ENCODE data around the gene SLMAP.

SLMAP gene

DNA sequence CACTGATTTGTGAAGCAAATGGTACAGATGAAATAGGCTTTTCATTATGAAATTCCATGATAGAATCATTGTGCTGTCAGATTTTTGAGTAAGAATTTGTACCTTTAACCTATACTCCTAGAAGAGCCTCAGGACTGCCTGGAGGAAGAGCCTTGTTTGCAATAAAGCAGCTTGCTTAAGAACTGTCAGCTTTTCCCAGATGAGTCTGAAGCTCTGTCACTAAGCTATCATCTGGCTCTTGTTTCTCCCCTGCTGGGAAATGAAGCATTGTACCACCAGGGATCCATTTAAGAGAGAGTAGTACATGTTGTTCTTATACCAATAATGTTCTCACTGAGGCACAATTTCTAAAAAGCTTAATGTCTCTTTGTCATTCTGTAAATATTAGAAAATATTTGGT lies 167.0 kb downstream of the SLMAP start:
- Histone ChIP-seq H3K9me3 (ENCODE audit: low read depth, low read length) (no peaks in the 10 kb centered on the region), H3K36me3 (ENCODE audit: insufficient read depth, low read length) (no peaks in the 10 kb centered on the region), H3K27ac (no peak overlapping the region), H3K4me3 (no peak overlapping the region), H3K9ac (ENCODE audit: insufficient read length) (no peak overlapping the region)
- no peak for TF ChIP-seq FOXP2 (optimal IDR thresholded peaks at IDR 0.05; ENCODE audit: control extremely low read depth, extremely low read length, insufficient read depth)
- no peak for TF ChIP-seq POLR2AphosphoS5 (IDR thresholded peaks at IDR 0.05; ENCODE audit: borderline replicate concordance, low read depth, low read length)
- no peak for TF ChIP-seq EZH2 (IDR thresholded peaks at IDR 0.05)
- DNase-seq (ENCODE audit: low read depth, low spot score): no peak

DNA sequence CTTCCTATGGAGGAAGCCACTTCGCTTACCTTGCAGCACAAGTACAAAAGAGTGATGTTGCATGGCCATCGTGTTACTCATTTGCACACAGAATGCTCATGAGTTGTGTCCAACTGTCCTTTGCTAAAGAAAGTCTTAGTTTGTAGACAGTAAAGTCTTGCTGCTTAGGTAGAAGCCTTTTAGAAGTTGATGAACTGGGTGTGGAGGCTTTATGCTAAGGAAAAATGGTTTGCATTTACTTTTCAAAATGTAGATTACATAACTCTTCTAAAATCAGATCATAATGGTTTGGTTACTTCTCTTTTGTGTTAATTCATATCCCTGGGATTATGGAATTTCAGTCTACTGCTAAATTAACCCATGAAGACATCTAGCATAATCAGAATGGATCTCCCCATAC lies 167.6 kb downstream of the SLMAP start:
- no peak overlapping the region for H3K4me3 ChIP-seq
- DNase-seq (ENCODE audit: low read depth, low spot score): no peak
- no peak overlapping the region for H3K9ac ChIP-seq (ENCODE audit: insufficient read length)
- no peaks in the 10 kb centered on the region for H3K36me3 ChIP-seq (ENCODE audit: insufficient read depth, low read length)
- TF ChIP-seq FOXP2 (optimal IDR thresholded peaks at IDR 0.05; ENCODE audit: control extremely low read depth, extremely low read length, insufficient read depth): no peak
- TF ChIP-seq POLR2AphosphoS5 (IDR thresholded peaks at IDR 0.05; ENCODE audit: borderline replicate concordance, low read depth, low read length): no peak
- TF ChIP-seq EZH2 (IDR thresholded peaks at IDR 0.05): no peak
- no peak overlapping the region for H3K27ac ChIP-seq
- H3K9me3 ChIP-seq (ENCODE audit: low read depth, low read length): no peaks in the 10 kb centered on the region

DNA sequence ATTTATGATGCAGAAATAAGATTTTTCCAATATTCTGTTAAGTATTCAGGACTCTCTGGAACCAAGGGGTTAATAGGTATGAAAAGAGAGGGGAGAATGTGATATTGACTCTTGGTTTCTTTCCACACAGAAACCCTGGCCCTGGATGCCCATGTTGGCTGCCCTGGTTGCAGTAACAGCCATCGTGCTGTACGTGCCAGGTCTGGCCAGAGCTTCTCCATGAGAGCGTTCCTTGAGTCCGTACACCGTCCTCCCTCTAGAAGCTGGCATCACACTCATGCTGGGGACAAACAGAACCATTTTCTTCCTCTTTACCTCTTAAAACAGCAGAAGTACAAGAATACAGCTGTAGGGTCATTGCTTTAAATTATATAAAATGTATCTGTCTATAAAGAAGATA lies 171.1 kb downstream of the SLMAP start:
- DNase-seq (ENCODE audit: low read depth, low spot score): no peak
- no peaks in the 10 kb centered on the region for H3K36me3 ChIP-seq (ENCODE audit: insufficient read depth, low read length)
- H3K4me3 ChIP-seq: no peak overlapping the region
- TF ChIP-seq FOXP2 (optimal IDR thresholded peaks at IDR 0.05; ENCODE audit: control extremely low read depth, extremely low read length, insufficient read depth): no peak
- no peak for TF ChIP-seq EZH2 (IDR thresholded peaks at IDR 0.05)
- TF ChIP-seq POLR2AphosphoS5 (IDR thresholded peaks at IDR 0.05; ENCODE audit: borderline replicate concordance, low read depth, low read length): no peak
- H3K9ac ChIP-seq (ENCODE audit: insufficient read length): no peak overlapping the region
- H3K27ac ChIP-seq: no peak overlapping the region
- H3K9me3 ChIP-seq (ENCODE audit: low read depth, low read length): no peaks in the 10 kb centered on the region

DNA sequence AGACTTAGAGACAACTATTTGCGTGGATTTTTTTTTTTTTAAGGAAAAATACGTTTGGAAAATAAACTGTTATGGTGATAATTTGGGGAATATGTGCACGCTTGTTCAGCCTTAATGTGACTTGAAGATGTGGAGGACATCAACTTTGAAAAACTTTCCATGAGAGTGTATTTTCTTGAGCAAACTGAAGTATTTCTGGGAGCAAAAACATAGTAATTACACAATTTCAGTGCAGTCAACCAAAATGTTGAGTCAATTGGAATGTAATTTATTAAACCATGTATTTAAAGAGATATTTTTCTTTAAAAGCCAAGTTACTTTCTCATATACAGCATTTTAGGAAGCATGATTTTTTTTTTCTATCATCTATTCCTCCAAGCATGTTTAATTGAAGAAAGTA lies 171.8 kb downstream of the SLMAP start:
- DNase-seq (ENCODE audit: low read depth, low spot score): no peak
- Histone ChIP-seq H3K9me3 (ENCODE audit: low read depth, low read length) (no peaks in the 10 kb centered on the region), H3K9ac (ENCODE audit: insufficient read length) (no peak overlapping the region), H3K36me3 (ENCODE audit: insufficient read depth, low read length) (no peaks in the 10 kb centered on the region), H3K27ac (no peak overlapping the region), H3K4me3 (no peak overlapping the region)
- TF ChIP-seq EZH2 (IDR thresholded peaks at IDR 0.05) (no peak), FOXP2 (optimal IDR thresholded peaks at IDR 0.05; ENCODE audit: control extremely low read depth, extremely low read length, insufficient read depth) (no peak), POLR2AphosphoS5 (IDR thresholded peaks at IDR 0.05; ENCODE audit: borderline replicate concordance, low read depth, low read length) (no peak)

DNA sequence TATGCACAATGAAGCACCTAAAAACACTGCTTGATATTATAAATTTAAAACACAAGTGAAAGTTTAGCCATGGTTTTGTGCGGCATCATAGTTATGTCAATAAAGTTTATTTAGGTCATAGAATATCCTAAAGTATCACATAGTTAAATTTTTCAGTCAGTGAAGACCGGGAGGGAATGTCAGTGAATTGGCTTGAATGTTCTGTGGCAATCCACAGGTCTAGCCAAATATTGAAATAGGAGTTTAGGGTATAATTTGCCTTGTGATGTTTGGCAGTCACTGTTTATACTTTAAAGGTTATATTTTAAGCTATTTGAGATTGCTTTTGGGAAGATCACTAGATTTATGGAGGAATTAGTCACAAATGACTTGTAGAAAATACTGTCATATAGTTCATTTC lies 172.4 kb downstream of the SLMAP start:
- no peak for DNase-seq (ENCODE audit: low read depth, low spot score)
- Histone ChIP-seq H3K27ac (no peak overlapping the region), H3K4me3 (no peak overlapping the region), H3K9me3 (ENCODE audit: low read depth, low read length) (no peaks in the 10 kb centered on the region), H3K9ac (ENCODE audit: insufficient read length) (no peak overlapping the region), H3K36me3 (ENCODE audit: insufficient read depth, low read length) (no peaks in the 10 kb centered on the region)
- no peak for TF ChIP-seq FOXP2 (optimal IDR thresholded peaks at IDR 0.05; ENCODE audit: control extremely low read depth, extremely low read length, insufficient read depth)
- TF ChIP-seq POLR2AphosphoS5 (IDR thresholded peaks at IDR 0.05; ENCODE audit: borderline replicate concordance, low read depth, low read length): no peak
- no peak for TF ChIP-seq EZH2 (IDR thresholded peaks at IDR 0.05)

DNA sequence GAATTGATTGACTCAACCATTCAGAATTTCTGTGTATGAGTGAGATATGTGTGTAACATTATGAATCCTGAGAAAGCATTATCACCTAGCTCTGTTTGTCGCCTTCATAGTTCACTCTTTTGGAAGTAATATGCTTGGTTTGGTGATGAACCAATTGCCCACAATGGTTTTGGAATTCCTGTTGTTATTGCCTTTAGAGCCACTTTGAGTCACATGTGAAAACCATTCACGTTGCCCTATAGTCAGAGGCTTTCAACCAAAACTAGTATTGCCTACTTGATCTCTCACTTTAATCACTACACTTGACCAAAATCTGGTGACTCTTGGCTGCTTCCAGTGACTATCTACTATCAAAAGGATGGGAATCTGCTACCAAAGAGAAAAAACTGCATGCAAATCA lies 173.9 kb downstream of the SLMAP start:
- no peaks in the 10 kb centered on the region for H3K9me3 ChIP-seq (ENCODE audit: low read depth, low read length)
- H3K36me3 ChIP-seq (ENCODE audit: insufficient read depth, low read length): no peaks in the 10 kb centered on the region
- no peak for TF ChIP-seq EZH2 (IDR thresholded peaks at IDR 0.05)
- TF ChIP-seq POLR2AphosphoS5 (IDR thresholded peaks at IDR 0.05; ENCODE audit: borderline replicate concordance, low read depth, low read length): no peak
- TF ChIP-seq FOXP2 (optimal IDR thresholded peaks at IDR 0.05; ENCODE audit: control extremely low read depth, extremely low read length, insufficient read depth): no peak
- DNase-seq (ENCODE audit: low read depth, low spot score): no peak
- H3K4me3 ChIP-seq: no peak overlapping the region
- no peak overlapping the region for H3K9ac ChIP-seq (ENCODE audit: insufficient read length)
- no peak overlapping the region for H3K27ac ChIP-seq

DNA sequence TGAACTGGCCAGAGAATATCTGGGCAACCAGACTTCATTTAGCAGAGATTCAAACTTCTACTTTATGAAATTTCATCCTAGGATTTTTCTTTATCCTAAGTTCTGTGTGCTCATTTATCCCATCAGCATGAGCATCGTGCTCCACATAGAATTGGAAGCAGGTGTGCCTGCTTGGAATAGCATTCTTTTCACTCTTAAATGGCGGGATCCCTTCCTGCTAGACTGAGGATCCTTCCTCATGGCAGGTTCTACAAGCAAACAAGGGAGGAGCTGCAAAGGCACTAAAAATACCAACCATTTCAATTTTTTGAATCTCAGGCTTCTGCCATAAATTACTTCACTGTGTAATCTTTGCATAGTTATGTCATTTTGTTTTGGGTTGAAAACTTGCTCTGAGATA lies 177.5 kb downstream of the SLMAP start:
- H3K27ac ChIP-seq: no peak overlapping the region
- H3K9me3 ChIP-seq (ENCODE audit: low read depth, low read length): no peaks in the 10 kb centered on the region
- no peak overlapping the region for H3K9ac ChIP-seq (ENCODE audit: insufficient read length)
- H3K4me3 ChIP-seq: no peak overlapping the region
- no peaks in the 10 kb centered on the region for H3K36me3 ChIP-seq (ENCODE audit: insufficient read depth, low read length)
- no peak for TF ChIP-seq FOXP2 (optimal IDR thresholded peaks at IDR 0.05; ENCODE audit: control extremely low read depth, extremely low read length, insufficient read depth)
- no peak for TF ChIP-seq EZH2 (IDR thresholded peaks at IDR 0.05)
- TF ChIP-seq POLR2AphosphoS5 (IDR thresholded peaks at IDR 0.05; ENCODE audit: borderline replicate concordance, low read depth, low read length): no peak
- no peak for DNase-seq (ENCODE audit: low read depth, low spot score)

DNA sequence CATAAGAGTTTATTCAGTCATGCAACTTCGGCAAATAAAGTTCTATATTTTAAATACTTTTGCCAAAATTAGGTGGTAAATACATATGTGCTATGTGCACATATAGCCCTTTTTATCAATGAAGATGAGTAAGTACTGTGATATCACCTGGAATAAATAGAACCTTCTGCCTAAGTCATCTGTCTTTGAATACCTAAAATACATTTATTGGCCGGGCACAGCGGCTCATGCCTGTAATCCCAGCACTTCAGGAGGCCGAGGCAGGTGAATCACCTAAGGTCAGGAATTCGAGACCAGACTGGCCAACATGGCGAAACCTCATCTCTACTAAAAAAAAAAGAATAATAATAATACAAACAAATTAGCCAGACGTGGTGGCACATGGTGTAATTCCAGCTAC lies 178.3 kb downstream of the SLMAP start:
- H3K4me3 ChIP-seq: no peak overlapping the region
- H3K9ac ChIP-seq (ENCODE audit: insufficient read length): no peak overlapping the region
- H3K9me3 ChIP-seq (ENCODE audit: low read depth, low read length): no peaks in the 10 kb centered on the region
- H3K36me3 ChIP-seq (ENCODE audit: insufficient read depth, low read length): no peaks in the 10 kb centered on the region
- no peak for DNase-seq (ENCODE audit: low read depth, low spot score)
- no peak for TF ChIP-seq EZH2 (IDR thresholded peaks at IDR 0.05)
- no peak for TF ChIP-seq POLR2AphosphoS5 (IDR thresholded peaks at IDR 0.05; ENCODE audit: borderline replicate concordance, low read depth, low read length)
- H3K27ac ChIP-seq: no peak overlapping the region

DNA sequence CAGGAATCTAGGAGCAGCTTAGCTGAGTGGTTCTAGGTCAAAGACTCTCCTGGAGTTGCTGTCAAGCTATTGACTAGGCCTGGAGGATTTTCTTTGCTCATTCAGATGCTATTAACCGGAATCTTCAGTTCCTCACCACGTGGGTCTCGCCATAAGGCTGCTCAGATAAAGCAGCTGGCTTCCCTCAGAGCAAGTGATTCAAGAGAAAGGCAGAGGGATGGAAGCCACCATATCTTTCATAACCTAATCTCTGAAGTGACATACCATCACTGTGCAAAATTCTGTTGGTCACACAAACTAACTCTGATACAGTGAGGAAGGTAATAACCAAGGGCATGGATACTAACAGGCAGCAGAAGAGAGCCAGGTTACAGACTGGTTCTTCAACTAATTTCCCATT lies 179.4 kb downstream of the SLMAP start:
- no peak for DNase-seq (ENCODE audit: low read depth, low spot score)
- no peak for TF ChIP-seq FOXP2 (optimal IDR thresholded peaks at IDR 0.05; ENCODE audit: control extremely low read depth, extremely low read length, insufficient read depth)
- TF ChIP-seq EZH2 (IDR thresholded peaks at IDR 0.05): no peak
- no peak for TF ChIP-seq POLR2AphosphoS5 (IDR thresholded peaks at IDR 0.05; ENCODE audit: borderline replicate concordance, low read depth, low read length)
- H3K9me3 ChIP-seq (ENCODE audit: low read depth, low read length): no peaks in the 10 kb centered on the region

More for the DNA sequence above, 179.4 kb downstream of the SLMAP start:
- no peak overlapping the region for H3K9ac ChIP-seq (ENCODE audit: insufficient read length)
- H3K36me3 ChIP-seq (ENCODE audit: insufficient read depth, low read length): no peaks in the 10 kb centered on the region
- no peak overlapping the region for H3K27ac ChIP-seq
- H3K4me3 ChIP-seq: no peak overlapping the region
